H1 (cell line): ENCODE data around the gene E2F3. TPM values are rescaled to one million over a fixed set of nuclear protein-coding genes. Genes with fewer than 3 reads are reported as not detected.

ENCODE experiments used
- CBX5 ChIP-seq: fragments of 300-800, 300-1000 bp; sonication (generic); IDR thresholded peaks from 2 replicates; pipeline ENCODE4 v1.7.1; 2016; ENCODE audit warnings: antibody characterized with exemption, low read length, low read depth
- CEBPB ChIP-seq: IDR thresholded peaks from 2 replicates; pipeline ENCODE4 v1.6.1; 2012; ENCODE audit warnings: low read depth, low read length
- SRF ChIP-seq: IDR thresholded peaks from 2 replicates; pipeline ENCODE4 v1.6.1; 2011; ENCODE audit warnings: mild to moderate bottlenecking, low read depth, low read length, moderate library complexity
- TAF1 ChIP-seq: IDR thresholded peaks from 2 replicates; pipeline ENCODE4 v1.6.1; 2011; ENCODE audit warnings: mild to moderate bottlenecking, low read depth, low read length
- polyA plus RNA-seq, 7 experiments: library from polyadenylated mRNA; depleted of rRNA in 3 of 7; stranded (reverse) in 5 of 7; unstranded in 2 of 7; fragments of >200 nt in 5 of 7; fragments of 200-250 nt in 2 of 7; gene quantifications; 1 replicate in 5 of 7; 2 replicates in 1 of 7; 4 replicates in 1 of 7; pipeline versions ENCODE4 v1.2.1 to v1.2.3, GENCODE V29; 2011 to 2013; ENCODE audit warnings: missing spikeins in 2 of 7, mixed read lengths in 2 of 7
- total RNA-seq: library from RNA; stranded (reverse); fragmentation: NEBNext Ultra II Directional; extraction: Animal tissue kit (Norgen Biotek cat#: 25700); gene quantifications from 2 replicates; pipeline ENCODE4 v1.2.1, GENCODE V29; 2021
- TF ChIP-seq, protein P1 (sequence below): fragments of 300-600 bp; sonication (generic); IDR thresholded peaks from 2 replicates; pipeline ENCODE4 v1.7.1; 2012; ENCODE audit warnings: low read length, moderate library complexity, mild to moderate bottlenecking, inconsistent platforms; ENCODE audit not compliant: insufficient replicate concordance
- TF ChIP-seq, protein P2 (sequence below): IDR thresholded peaks from 2 replicates; pipeline ENCODE4 v1.6.1; 2012; ENCODE audit warnings: inconsistent platforms

The E2F3 gene
- total and polyA plus RNA-seq, 2 of the 8 experiments (the other 6 are each of a cell fraction or from before 2014, with no cell fraction given), result 14.9 to 42.2 TPM

DNA sequence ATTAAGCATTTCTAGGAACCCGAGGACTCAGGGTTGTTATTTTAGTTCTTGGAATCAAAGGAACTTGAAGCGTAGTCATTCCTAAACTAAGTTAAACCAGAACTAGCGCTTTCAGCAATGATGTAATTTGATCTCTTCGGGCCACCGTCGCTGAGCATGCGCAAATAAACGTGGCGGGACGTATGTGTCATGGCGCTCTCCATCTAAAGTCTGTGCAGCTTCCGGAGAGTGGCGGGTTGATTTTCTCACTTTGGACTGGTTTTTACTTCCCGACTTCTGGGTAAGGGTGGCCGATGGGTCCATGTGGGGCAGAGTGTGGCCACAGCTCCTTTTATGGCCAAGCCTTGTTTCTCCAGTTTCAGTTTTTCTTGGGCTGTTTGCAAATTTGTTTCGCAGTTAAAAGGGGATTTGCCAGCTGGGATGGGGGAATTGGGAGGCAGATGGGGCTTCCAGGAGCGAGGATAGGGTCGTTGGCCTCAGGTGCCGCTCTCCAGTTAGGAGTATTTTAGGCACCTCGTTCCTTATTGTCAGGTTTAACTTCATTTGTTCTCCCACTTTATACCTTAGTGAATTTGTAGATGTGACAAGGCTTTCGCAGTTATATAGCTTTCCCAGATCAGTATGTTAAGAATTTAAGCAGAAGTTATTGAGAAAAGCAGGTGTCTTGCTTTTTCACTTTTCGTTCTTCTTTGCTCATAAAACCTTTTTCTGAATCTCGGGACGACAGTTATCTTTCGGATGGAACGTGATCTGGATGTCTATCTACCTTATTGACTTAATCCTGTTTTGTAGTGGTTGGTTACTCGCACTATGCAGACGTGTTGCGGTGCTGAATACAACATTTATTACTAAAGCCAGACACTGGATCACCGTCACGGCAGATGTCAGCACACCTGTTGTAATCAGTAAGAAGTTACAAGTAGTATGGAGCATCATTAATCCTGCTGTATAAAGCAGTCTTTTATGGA is 132.9 kb downstream of the E2F3 start, which contains the start of gene CDKAL1 (continued):
- no peak for TF ChIP-seq CEBPB
- no peak for TF ChIP-seq SRF
- TF ChIP-seq, protein P1, sequence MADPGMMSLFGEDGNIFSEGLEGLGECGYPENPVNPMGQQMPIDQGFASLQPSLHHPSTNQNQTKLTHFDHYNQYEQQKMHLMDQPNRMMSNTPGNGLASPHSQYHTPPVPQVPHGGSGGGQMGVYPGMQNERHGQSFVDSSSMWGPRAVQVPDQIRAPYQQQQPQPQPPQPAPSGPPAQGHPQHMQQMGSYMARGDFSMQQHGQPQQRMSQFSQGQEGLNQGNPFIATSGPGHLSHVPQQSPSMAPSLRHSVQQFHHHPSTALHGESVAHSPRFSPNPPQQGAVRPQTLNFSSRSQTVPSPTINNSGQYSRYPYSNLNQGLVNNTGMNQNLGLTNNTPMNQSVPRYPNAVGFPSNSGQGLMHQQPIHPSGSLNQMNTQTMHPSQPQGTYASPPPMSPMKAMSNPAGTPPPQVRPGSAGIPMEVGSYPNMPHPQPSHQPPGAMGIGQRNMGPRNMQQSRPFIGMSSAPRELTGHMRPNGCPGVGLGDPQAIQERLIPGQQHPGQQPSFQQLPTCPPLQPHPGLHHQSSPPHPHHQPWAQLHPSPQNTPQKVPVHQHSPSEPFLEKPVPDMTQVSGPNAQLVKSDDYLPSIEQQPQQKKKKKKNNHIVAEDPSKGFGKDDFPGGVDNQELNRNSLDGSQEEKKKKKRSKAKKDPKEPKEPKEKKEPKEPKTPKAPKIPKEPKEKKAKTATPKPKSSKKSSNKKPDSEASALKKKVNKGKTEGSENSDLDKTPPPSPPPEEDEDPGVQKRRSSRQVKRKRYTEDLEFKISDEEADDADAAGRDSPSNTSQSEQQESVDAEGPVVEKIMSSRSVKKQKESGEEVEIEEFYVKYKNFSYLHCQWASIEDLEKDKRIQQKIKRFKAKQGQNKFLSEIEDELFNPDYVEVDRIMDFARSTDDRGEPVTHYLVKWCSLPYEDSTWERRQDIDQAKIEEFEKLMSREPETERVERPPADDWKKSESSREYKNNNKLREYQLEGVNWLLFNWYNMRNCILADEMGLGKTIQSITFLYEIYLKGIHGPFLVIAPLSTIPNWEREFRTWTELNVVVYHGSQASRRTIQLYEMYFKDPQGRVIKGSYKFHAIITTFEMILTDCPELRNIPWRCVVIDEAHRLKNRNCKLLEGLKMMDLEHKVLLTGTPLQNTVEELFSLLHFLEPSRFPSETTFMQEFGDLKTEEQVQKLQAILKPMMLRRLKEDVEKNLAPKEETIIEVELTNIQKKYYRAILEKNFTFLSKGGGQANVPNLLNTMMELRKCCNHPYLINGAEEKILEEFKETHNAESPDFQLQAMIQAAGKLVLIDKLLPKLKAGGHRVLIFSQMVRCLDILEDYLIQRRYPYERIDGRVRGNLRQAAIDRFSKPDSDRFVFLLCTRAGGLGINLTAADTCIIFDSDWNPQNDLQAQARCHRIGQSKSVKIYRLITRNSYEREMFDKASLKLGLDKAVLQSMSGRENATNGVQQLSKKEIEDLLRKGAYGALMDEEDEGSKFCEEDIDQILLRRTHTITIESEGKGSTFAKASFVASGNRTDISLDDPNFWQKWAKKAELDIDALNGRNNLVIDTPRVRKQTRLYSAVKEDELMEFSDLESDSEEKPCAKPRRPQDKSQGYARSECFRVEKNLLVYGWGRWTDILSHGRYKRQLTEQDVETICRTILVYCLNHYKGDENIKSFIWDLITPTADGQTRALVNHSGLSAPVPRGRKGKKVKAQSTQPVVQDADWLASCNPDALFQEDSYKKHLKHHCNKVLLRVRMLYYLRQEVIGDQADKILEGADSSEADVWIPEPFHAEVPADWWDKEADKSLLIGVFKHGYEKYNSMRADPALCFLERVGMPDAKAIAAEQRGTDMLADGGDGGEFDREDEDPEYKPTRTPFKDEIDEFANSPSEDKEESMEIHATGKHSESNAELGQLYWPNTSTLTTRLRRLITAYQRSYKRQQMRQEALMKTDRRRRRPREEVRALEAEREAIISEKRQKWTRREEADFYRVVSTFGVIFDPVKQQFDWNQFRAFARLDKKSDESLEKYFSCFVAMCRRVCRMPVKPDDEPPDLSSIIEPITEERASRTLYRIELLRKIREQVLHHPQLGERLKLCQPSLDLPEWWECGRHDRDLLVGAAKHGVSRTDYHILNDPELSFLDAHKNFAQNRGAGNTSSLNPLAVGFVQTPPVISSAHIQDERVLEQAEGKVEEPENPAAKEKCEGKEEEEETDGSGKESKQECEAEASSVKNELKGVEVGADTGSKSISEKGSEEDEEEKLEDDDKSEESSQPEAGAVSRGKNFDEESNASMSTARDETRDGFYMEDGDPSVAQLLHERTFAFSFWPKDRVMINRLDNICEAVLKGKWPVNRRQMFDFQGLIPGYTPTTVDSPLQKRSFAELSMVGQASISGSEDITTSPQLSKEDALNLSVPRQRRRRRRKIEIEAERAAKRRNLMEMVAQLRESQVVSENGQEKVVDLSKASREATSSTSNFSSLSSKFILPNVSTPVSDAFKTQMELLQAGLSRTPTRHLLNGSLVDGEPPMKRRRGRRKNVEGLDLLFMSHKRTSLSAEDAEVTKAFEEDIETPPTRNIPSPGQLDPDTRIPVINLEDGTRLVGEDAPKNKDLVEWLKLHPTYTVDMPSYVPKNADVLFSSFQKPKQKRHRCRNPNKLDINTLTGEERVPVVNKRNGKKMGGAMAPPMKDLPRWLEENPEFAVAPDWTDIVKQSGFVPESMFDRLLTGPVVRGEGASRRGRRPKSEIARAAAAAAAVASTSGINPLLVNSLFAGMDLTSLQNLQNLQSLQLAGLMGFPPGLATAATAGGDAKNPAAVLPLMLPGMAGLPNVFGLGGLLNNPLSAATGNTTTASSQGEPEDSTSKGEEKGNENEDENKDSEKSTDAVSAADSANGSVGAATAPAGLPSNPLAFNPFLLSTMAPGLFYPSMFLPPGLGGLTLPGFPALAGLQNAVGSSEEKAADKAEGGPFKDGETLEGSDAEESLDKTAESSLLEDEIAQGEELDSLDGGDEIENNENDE, result no peak
- TF ChIP-seq, protein P2, sequence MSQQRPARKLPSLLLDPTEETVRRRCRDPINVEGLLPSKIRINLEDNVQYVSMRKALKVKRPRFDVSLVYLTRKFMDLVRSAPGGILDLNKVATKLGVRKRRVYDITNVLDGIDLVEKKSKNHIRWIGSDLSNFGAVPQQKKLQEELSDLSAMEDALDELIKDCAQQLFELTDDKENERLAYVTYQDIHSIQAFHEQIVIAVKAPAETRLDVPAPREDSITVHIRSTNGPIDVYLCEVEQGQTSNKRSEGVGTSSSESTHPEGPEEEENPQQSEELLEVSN, result 0 out of 2 replicates have a peak, but pooled peaks have one; percentile 40
- peak; percentile 96 for TF ChIP-seq TAF1
- no peak for TF ChIP-seq CBX5
